NCI-H2081 (cell line): ENCODE data around the gene PPP3CA.

Experiments used
- DNase-seq, 2 experiments: peaks; one replicate each; lab custom pipeline; 2025; lab: John Stamatoyannopoulos, UW

The PPP3CA gene

GRCh38 chr4:101049549-101050001 is 297.8 kb downstream of the PPP3CA start:
- no peak for DNase-seq

GRCh38 chr4:101044766-101045165 is 302.6 kb downstream of the PPP3CA start:
- DNase-seq: no peak

- no peak for DNase-seq
These were observed 304.5 kb downstream of the PPP3CA start for GRCh38 chr4:101042847-101043246.

GRCh38 chr4:101040776-101041175 is 306.6 kb downstream of the PPP3CA start:
- DNase-seq: no peak

GRCh38 chr4:101039367-101039766 is 308.0 kb downstream of the PPP3CA start:
- no peak for DNase-seq

GRCh38 chr4:101037938-101038413 is 309.4 kb downstream of the PPP3CA start:
- DNase-seq: no peak

GRCh38 chr4:101037249-101037648 is 310.1 kb downstream of the PPP3CA start:
- no peak for DNase-seq

GRCh38 chr4:101035487-101035886 is 311.8 kb downstream of the PPP3CA start:
- DNase-seq: no peak

- DNase-seq: no peak
These were observed 313.3 kb downstream of the PPP3CA start for GRCh38 chr4:101033986-101034385.

GRCh38 chr4:101032541-101032940 is 314.8 kb downstream of the PPP3CA start:
- no peak for DNase-seq

- DNase-seq: no peak
These were observed 315.4 kb downstream of the PPP3CA start for GRCh38 chr4:101031971-101032370.

GRCh38 chr4:101028886-101029285 is 318.4 kb downstream of the PPP3CA start:
- DNase-seq: no peak

GRCh38 chr4:101027721-101028120 is 319.6 kb downstream of the PPP3CA start:
- DNase-seq: no peak

GRCh38 chr4:101025755-101026154 is 321.6 kb downstream of the PPP3CA start:
- no peak for DNase-seq

- no peak for DNase-seq
These were observed 324.9 kb downstream of the PPP3CA start for GRCh38 chr4:101022151-101023024.

GRCh38 chr4:101020956-101021355 is 326.4 kb downstream of the PPP3CA start:
- no peak for DNase-seq

- no peak for DNase-seq
These were observed 327.4 kb downstream of the PPP3CA start for GRCh38 chr4:101019941-101020401.

- no peak for DNase-seq
These were observed 328.0 kb downstream of the PPP3CA start for GRCh38 chr4:101019313-101019712.

GRCh38 chr4:101018836-101019235 is 328.5 kb downstream of the PPP3CA start:
- no peak for DNase-seq

- no peak for DNase-seq
These were observed 332.9 kb downstream of the PPP3CA start for GRCh38 chr4:101014417-101014816.

- no peak for DNase-seq
These were observed 336.3 kb downstream of the PPP3CA start for GRCh38 chr4:101010987-101011386.

- DNase-seq: no peak
These were observed 337.9 kb downstream of the PPP3CA start for GRCh38 chr4:101009471-101009870.

- no peak for DNase-seq
These were observed 338.8 kb downstream of the PPP3CA start for GRCh38 chr4:101008503-101008902.

- DNase-seq: no peak
These were observed 341.7 kb downstream of the PPP3CA start for GRCh38 chr4:101005659-101006058.
